GM20431 (cell line): ENCODE results near the gene LRRC53.

ENCODE experiments used
- in situ Hi-C: fragments of 300-500 bp; cut with MseI, MboI; formaldehyde crosslinking; loops from one replicate; pipeline ENCODE4 v1.15.0; 2020; ENCODE audit warnings: low sequenced_read_pairs; ENCODE audit not compliant: unreplicated experiment

LRRC53 gene

GRCh38 chr1:74504125-74504932, 8.1 kb downstream of the LRRC53 start:
- in situ Hi-C loops, result loop anchor here (25.0 kb wide), 1 partner anchor 183 kb away; no protein-coding TSS in a partner anchor

- in situ Hi-C loops, result loop anchor here (25.0 kb wide), 1 partner anchor 184 kb away; no protein-coding TSS in a partner anchor
Observed at GRCh38 chr1:74502858-74503257, 9.6 kb downstream of the LRRC53 start.

GRCh38 chr1:74502432-74502831, 10.0 kb downstream of the LRRC53 start:
- in situ Hi-C loops, result loop anchor here (25.0 kb wide), 1 partner anchor 185 kb away; no protein-coding TSS in a partner anchor

GRCh38 chr1:74498901-74499300, 13.5 kb downstream of the LRRC53 start:
- in situ Hi-C loops, result no loop called here

GRCh38 chr1:74496669-74497068, 15.7 kb downstream of the LRRC53 start:
- in situ Hi-C loops, result no loop called here

- in situ Hi-C loops, result no loop called here
Observed at GRCh38 chr1:74486036-74486435, 26.4 kb downstream of the LRRC53 start.

GRCh38 chr1:74485622-74486021, 26.8 kb downstream of the LRRC53 start:
- in situ Hi-C loops, result no loop called here

- in situ Hi-C loops, result no loop called here
Observed at GRCh38 chr1:74481607-74482006, 30.8 kb downstream of the LRRC53 start.

GRCh38 chr1:74480068-74480467, 32.3 kb downstream of the LRRC53 start:
- in situ Hi-C loops, result no loop called here

- in situ Hi-C loops, result no loop called here
Observed at GRCh38 chr1:74478979-74479378, 33.4 kb downstream of the LRRC53 start.

- in situ Hi-C loops, result no loop called here
Observed at GRCh38 chr1:74474585-74474984, 37.8 kb downstream of the LRRC53 start.

GRCh38 chr1:74471470-74471869, 40.9 kb downstream of the LRRC53 start:
- in situ Hi-C loops, result no loop called here

- in situ Hi-C loops, result no loop called here
Observed at GRCh38 chr1:74470936-74471335, 41.5 kb downstream of the LRRC53 start.

- in situ Hi-C loops, result no loop called here
Observed at GRCh38 chr1:74470251-74470650, 42.2 kb downstream of the LRRC53 start.

GRCh38 chr1:74468982-74469603, 43.3 kb downstream of the LRRC53 start:
- in situ Hi-C loops, result no loop called here

GRCh38 chr1:74467786-74468377, 44.5 kb downstream of the LRRC53 start:
- in situ Hi-C loops, result no loop called here

GRCh38 chr1:74465193-74465681, 47.2 kb downstream of the LRRC53 start:
- in situ Hi-C loops, result no loop called here

- in situ Hi-C loops, result no loop called here
Observed at GRCh38 chr1:74464037-74464436, 48.4 kb downstream of the LRRC53 start.

GRCh38 chr1:74463333-74463988, 49.0 kb downstream of the LRRC53 start:
- in situ Hi-C loops, result no loop called here

- in situ Hi-C loops, result no loop called here
Observed at GRCh38 chr1:74457253-74457652, 55.2 kb downstream of the LRRC53 start.
